H1 (cell line): Measurements from ENCODE around the gene PLXDC2. TPM values are rescaled to one million over a fixed set of nuclear protein-coding genes. Genes with fewer than 3 reads are reported as not detected.

Source experiments
- CTCF ChIA-PET: fragments of 300-600 bp; sonication (Branson Sonifier 250); formaldehyde crosslinking; loops from one replicate; lab custom pipeline; 2021; ENCODE audit not compliant: partially characterized antibody; lab: Charles Lee
- POLR2A ChIA-PET: fragments of 300-600 bp; sonication (Branson Sonifier 250); formaldehyde crosslinking; loops from one replicate; lab custom pipeline; 2021; ENCODE audit warnings: inconsistent platforms; ENCODE audit not compliant: partially characterized antibody; lab: Charles Lee
- DNase-seq, 2 experiments: peaks; one replicate each; pipeline versions ENCODE4 v3.0.0 to v3.0.0-alpha.2; 2010 to 2022; ENCODE audit warnings: low spot score in 2 of 2, low read depth in 1 of 2, mixed read lengths in 1 of 2
- FAIRE-seq: peaks from 2 replicates; lab custom pipeline; 2011; peaks lifted over from hg19 to GRCh38; lab: Jason Lieb, UNC
- H2AFZ ChIP-seq: 2 replicates; pipeline ENCODE4 v1.8.1; 2012; ENCODE audit warnings: low read length, inconsistent platforms
- H2AK5ac ChIP-seq: 2 replicates; pipeline ENCODE4 v1.6.1; 2013; ENCODE audit warnings: low read depth, low read length
- H2BK120ac ChIP-seq: replicated peaks from 2 replicates; pipeline ENCODE3; 2013; ENCODE audit warnings: low read depth, low read length, inconsistent platforms
- H2BK12ac ChIP-seq: 2 replicates; pipeline ENCODE4 v1.6.1; 2013; ENCODE audit warnings: low read depth, low read length
- H2BK15ac ChIP-seq: 2 replicates; pipeline ENCODE4 v1.6.1; 2013; ENCODE audit warnings: low read length
- H2BK20ac ChIP-seq: 2 replicates; pipeline ENCODE4 v1.6.1; 2013; ENCODE audit warnings: low read length
- H2BK5ac ChIP-seq: 2 replicates; pipeline ENCODE4 v1.6.1; 2013; ENCODE audit warnings: low read depth, low read length
- H3K14ac ChIP-seq: 2 replicates; pipeline ENCODE4 v1.6.1; 2013; ENCODE audit warnings: inconsistent platforms; ENCODE audit not compliant: insufficient read length
- H3K18ac ChIP-seq: 2 replicates; pipeline ENCODE4 v1.6.1; 2013; ENCODE audit warnings: low read length; ENCODE audit errors: extremely low read depth
- H3K23ac ChIP-seq: 2 replicates; pipeline ENCODE4 v1.6.1; 2013; ENCODE audit warnings: inconsistent platforms; ENCODE audit not compliant: insufficient read length
- H3K23me2 ChIP-seq: 2 replicates; pipeline ENCODE4 v1.6.1; 2013; ENCODE audit warnings: low read depth, low read length
- H3K27ac ChIP-seq: 2 replicates; pipeline ENCODE4 v1.6.1; 2011; ENCODE audit warnings: low read depth, low read length, inconsistent platforms
- H3K27me3 ChIP-seq, 4 experiments: replicated peaks in 1 of 4; 1 replicate in 1 of 4; 2 replicates in 3 of 4; pipeline versions ENCODE4 v1.6.1 to v1.8.1; 2011 to 2013; ENCODE audit warnings: low read length in 3 of 4, mild to moderate bottlenecking in 3 of 4, inconsistent platforms in 2 of 4, mixed read lengths in 2 of 4, moderate library complexity in 1 of 4; ENCODE audit not compliant: control insufficient read depth in 3 of 4, insufficient read depth in 3 of 4; ENCODE audit errors: extremely low read depth in 1 of 4
- H3K36me3 ChIP-seq, 4 experiments: 2 replicates each; pipeline versions ENCODE4 v1.6.1 to v1.8.1; 2011 to 2013; ENCODE audit warnings: mild to moderate bottlenecking in 4 of 4, low read length in 3 of 4, moderate library complexity in 2 of 4, control low read depth in 1 of 4, inconsistent platforms in 1 of 4; ENCODE audit not compliant: insufficient read depth in 4 of 4, control insufficient read depth in 2 of 4
- H3K4ac ChIP-seq: replicated peaks from 2 replicates; pipeline ENCODE3; 2013; ENCODE audit warnings: low read length, low read depth, mixed read lengths, inconsistent platforms; ENCODE audit not compliant: insufficient read length
- H3K4me1 ChIP-seq, 4 experiments: replicated peaks in 1 of 4; 1 replicate in 1 of 4; 2 replicates in 3 of 4; pipeline versions ENCODE4 v1.6.1 to v1.8.1; 2011 to 2013; ENCODE audit warnings: low read length in 3 of 4, inconsistent platforms in 2 of 4, mixed read lengths in 1 of 4; ENCODE audit not compliant: insufficient read depth in 4 of 4, control insufficient read depth in 3 of 4
- H3K4me2 ChIP-seq, 2 experiments: 2 replicates each; pipeline versions ENCODE4 v1.6.1 to v1.8.1; 2011 to 2013; ENCODE audit warnings: low read depth in 2 of 2, low read length in 2 of 2, control low read depth in 1 of 2, inconsistent platforms in 1 of 2, mild to moderate bottlenecking in 1 of 2; ENCODE audit not compliant: insufficient read depth in 1 of 2
- H3K4me3 ChIP-seq, 4 experiments: fragments of 200-600, 300-600 bp in 1 of 4; sonication (generic), shearing (Covaris generic), sonication (Bioruptor Twin) in 1 of 4; 2 replicates each; pipeline versions ENCODE4 v1.5.1 to v1.8.1; 2011 to 2016; ENCODE audit warnings: low read length in 4 of 4, low read depth in 3 of 4, control low read depth in 2 of 4, inconsistent platforms in 2 of 4, mild to moderate bottlenecking in 2 of 4, mixed read lengths in 1 of 4, moderate library complexity in 1 of 4; ENCODE audit not compliant: insufficient read depth in 2 of 4; ENCODE audit errors: extremely low read depth in 1 of 4
- H3K56ac ChIP-seq: replicated peaks from 2 replicates; pipeline ENCODE3; 2013; ENCODE audit warnings: low read depth, mild to moderate bottlenecking, mixed read lengths, low read length, inconsistent platforms; ENCODE audit not compliant: insufficient read length
- H3K79me1 ChIP-seq: 2 replicates; pipeline ENCODE4 v1.6.1; 2013; ENCODE audit warnings: low read depth, low read length, control low read depth
- H3K79me2 ChIP-seq, 2 experiments: 2 replicates each; pipeline versions ENCODE4 v1.6.1 to v1.8.1; 2012 to 2013; ENCODE audit warnings: low read length in 2 of 2, mild to moderate bottlenecking in 2 of 2, inconsistent platforms in 1 of 2; ENCODE audit not compliant: insufficient read depth in 2 of 2, control insufficient read depth in 1 of 2
- H3K9ac ChIP-seq, 4 experiments: replicated peaks in 1 of 4; 1 replicate in 1 of 4; 2 replicates in 3 of 4; pipeline versions ENCODE4 v1.6.1 to v1.8.1; 2011 to 2013; ENCODE audit warnings: low read depth in 3 of 4, low read length in 3 of 4, control low read depth in 2 of 4, mild to moderate bottlenecking in 2 of 4, moderate library complexity in 2 of 4, inconsistent platforms in 1 of 4; ENCODE audit errors: extremely low read depth in 1 of 4
- H3K9me3 ChIP-seq, 2 experiments: 2 replicates each; pipeline versions ENCODE4 v1.6.1 to v1.8.1; 2012 to 2013; ENCODE audit warnings: mild to moderate bottlenecking in 2 of 2, moderate library complexity in 2 of 2, control low read depth in 1 of 2, inconsistent platforms in 1 of 2, low read depth in 1 of 2, low read length in 1 of 2, mixed read lengths in 1 of 2; ENCODE audit not compliant: insufficient read depth in 2 of 2
- H4K20me1 ChIP-seq, 2 experiments: replicated peaks in 1 of 2; 2 replicates each; pipeline versions ENCODE3 to v1.8.1; 2011 to 2013; ENCODE audit warnings: inconsistent platforms in 2 of 2, low read length in 2 of 2, mild to moderate bottlenecking in 1 of 2; ENCODE audit not compliant: insufficient read depth in 2 of 2, control insufficient read depth in 1 of 2
- H4K5ac ChIP-seq: 2 replicates; pipeline ENCODE4 v1.6.1; 2013; ENCODE audit warnings: low read length, low read depth, mixed read lengths, inconsistent platforms; ENCODE audit not compliant: insufficient read length
- H4K8ac ChIP-seq: 2 replicates; pipeline ENCODE4 v1.8.0; 2013; ENCODE audit warnings: mild to moderate bottlenecking, moderate library complexity, low read length, inconsistent platforms; ENCODE audit not compliant: insufficient read depth; ENCODE audit errors: extremely low read depth
- H4K91ac ChIP-seq: replicated peaks from 2 replicates; pipeline ENCODE3; 2013; ENCODE audit warnings: low read length, mixed read lengths, inconsistent platforms; ENCODE audit not compliant: insufficient read length
- POU5F1 ChIP-seq: IDR thresholded peaks from 2 replicates; pipeline ENCODE4 v1.6.1; 2011; ENCODE audit warnings: low read depth, mild to moderate bottlenecking, low read length, moderate library complexity
- RAD21 ChIP-seq, 2 experiments: IDR thresholded peaks in 1 of 2; conservative IDR thresholded peaks in 1 of 2; 2 replicates each; pipeline ENCODE4 v1.6.1; 2011; ENCODE audit warnings: low read depth in 2 of 2, low read length in 2 of 2, improper control_type of control experiment in 1 of 2, inconsistent platforms in 1 of 2, mild to moderate bottlenecking in 1 of 2, moderate library complexity in 1 of 2
- SP4 ChIP-seq: IDR thresholded peaks from 2 replicates; pipeline ENCODE4 v1.6.1; 2012; ENCODE audit warnings: low read length, inconsistent platforms
- WGBS, 2 experiments: shearing (Covaris generic) in 1 of 2; methylation state at CpG; one replicate each; pipeline versions ENCODE4 v1.1.6 to v1.1.7; 2013 to 2015; ENCODE audit warnings: low lambda C conversion rate in 2 of 2, mixed read lengths in 2 of 2, inconsistent platforms in 1 of 2, low coverage in 1 of 2, missing lambda C conversion rate in 1 of 2; ENCODE audit not compliant: insufficient replicate concordance in 2 of 2, insufficient coverage in 1 of 2, insufficient read length in 1 of 2; ENCODE audit errors: extremely low coverage in 1 of 2, missing lambda C conversion rate in 1 of 2; 5-methylcytosine and 5-hydroxymethylcytosine counted together
- polyA plus RNA-seq, 7 experiments: library from polyadenylated mRNA; depleted of rRNA in 3 of 7; stranded (reverse) in 5 of 7; unstranded in 2 of 7; fragments of >200 nt in 5 of 7; fragments of 200-250 nt in 2 of 7; gene quantifications; 1 replicate in 5 of 7; 2 replicates in 1 of 7; 4 replicates in 1 of 7; pipeline versions ENCODE4 v1.2.1 to v1.2.3, GENCODE V29; 2011 to 2013; ENCODE audit warnings: missing spikeins in 2 of 7, mixed read lengths in 2 of 7
- total RNA-seq: library from RNA; stranded (reverse); fragmentation: NEBNext Ultra II Directional; extraction: Animal tissue kit (Norgen Biotek cat#: 25700); gene quantifications from 2 replicates; pipeline ENCODE4 v1.2.1, GENCODE V29; 2021
- TF ChIP-seq, protein P1 (sequence below): IDR thresholded peaks from 2 replicates; pipeline ENCODE4 v1.6.1; 2012; ENCODE audit warnings: inconsistent platforms

PLXDC2 gene
- total and polyA plus RNA-seq, 2 of the 8 experiments (the other 6 are each of a cell fraction or from before 2014, with no cell fraction given), result 23.0 to 40.5 TPM

- H4K20me1 ChIP-seq, result no peaks in the 10 kb centered on the region
- 0 out of 8 replicates have a peak, but pooled peaks cover 0 to 4% (median 0%) of the 10 kb centered on the region in 4 experiments for H3K36me3 ChIP-seq
- no peak overlapping the region for H2AFZ ChIP-seq
- no peaks in the 10 kb centered on the region for H3K9me3 ChIP-seq
- no peak overlapping the region for H3K9ac ChIP-seq
- no peak overlapping the region for H3K4me3 ChIP-seq
- no peak overlapping the region for H3K27ac ChIP-seq
- peaks cover 3% of the 10 kb centered on the region; the same call in 1 of the 2 replicates for H3K79me1 ChIP-seq
- H2BK15ac ChIP-seq, result no peak overlapping the region
- FAIRE-seq (no peak), DNase-seq (no peak)
- H3K4me2 ChIP-seq, result no peak overlapping the region
- no peak overlapping the region for H2BK12ac ChIP-seq
- TF ChIP-seq RAD21 (IDR thresholded peaks at IDR 0.05 in 1 of 2, conservative IDR thresholded peaks at IDR 0.05 in 1 of 2; ENCODE audit: low read depth in 2 of 2, low read length in 2 of 2), result no peak
- TF ChIP-seq, protein P1, sequence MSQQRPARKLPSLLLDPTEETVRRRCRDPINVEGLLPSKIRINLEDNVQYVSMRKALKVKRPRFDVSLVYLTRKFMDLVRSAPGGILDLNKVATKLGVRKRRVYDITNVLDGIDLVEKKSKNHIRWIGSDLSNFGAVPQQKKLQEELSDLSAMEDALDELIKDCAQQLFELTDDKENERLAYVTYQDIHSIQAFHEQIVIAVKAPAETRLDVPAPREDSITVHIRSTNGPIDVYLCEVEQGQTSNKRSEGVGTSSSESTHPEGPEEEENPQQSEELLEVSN, result no peak
- TF ChIP-seq POU5F1, result no peak
- TF ChIP-seq SP4, result no peak
- WGBS, 2 experiments, result 100% methylated on average over 2 of the region's 2 CpGs; no CpG with 5 or more reads in 1 of the 2 experiments
- H4K5ac ChIP-seq, result no peak overlapping the region
- H3K79me2 ChIP-seq, result no peaks in the 10 kb centered on the region; a peak in 1 of 4 replicates
- no peak overlapping the region for H2BK5ac ChIP-seq
- POLR2A ChIA-PET, result no interaction called here
- no peaks in the 10 kb centered on the region for H3K23me2 ChIP-seq
- H2AK5ac ChIP-seq, result no peak overlapping the region
- H3K56ac ChIP-seq, result no peak overlapping the region
- H4K8ac ChIP-seq, result no peak overlapping the region
- CTCF ChIA-PET, result no interaction called here
- H3K27me3 ChIP-seq, result no peaks in the 10 kb centered on the region
- no peak overlapping the region for H4K91ac ChIP-seq
- no peak overlapping the region for H2BK20ac ChIP-seq
- no peak overlapping the region for H3K4ac ChIP-seq
- no peaks in the 10 kb centered on the region for H3K4me1 ChIP-seq
- no peak overlapping the region for H3K23ac ChIP-seq
- no peak overlapping the region for H3K14ac ChIP-seq
- H3K18ac ChIP-seq, result no peak overlapping the region
- no peak overlapping the region for H2BK120ac ChIP-seq
These were observed 201.7 kb downstream of the PLXDC2 start for GRCh38 chr10:20017961-20018360.
